ENCODE measurements around the gene EPB41.

The EPB41 gene

GRCh38 chr1:28882009-28882628 is 32.2 kb upstream of the EPB41 start (continued):
- TF ChIP-seq ZNF398 (tag by site-specific recombination; IDR thresholded peaks at IDR 0.05) (no peak), YY1 (tag by site-specific recombination; IDR thresholded peaks at IDR 0.05) (no peak; the same call in 1 of the 2 replicates), SCRT1 (tag by site-specific recombination; IDR thresholded peaks at IDR 0.05; ENCODE audit: borderline replicate concordance) (peak; percentile 91; the same call in 1 of the 2 replicates), YY2 (tag by site-specific recombination; IDR thresholded peaks at IDR 0.05) (no peak), ZBTB1 (tag by site-specific recombination; IDR thresholded peaks at IDR 0.05) (no peak), ZNF132 (tag by site-specific recombination; IDR thresholded peaks at IDR 0.05; ENCODE audit: borderline replicate concordance) (no peak), ZNF16 (tag by site-specific recombination; IDR thresholded peaks at IDR 0.05; ENCODE audit: low read depth) (no peak), ZSCAN18 (tag by site-specific recombination; IDR thresholded peaks at IDR 0.05) (no peak), ZBTB20 (tag by site-specific recombination; IDR thresholded peaks at IDR 0.05) (no peak), ZNF112 (tag by site-specific recombination; IDR thresholded peaks at IDR 0.05) (no peak), ZEB2 (tag by site-specific recombination; IDR thresholded peaks at IDR 0.05) (peak; percentile 79), ZNF704 (tag by site-specific recombination; IDR thresholded peaks at IDR 0.05) (no peak), AEBP2 (tag by site-specific recombination; IDR thresholded peaks at IDR 0.05; ENCODE audit: borderline replicate concordance) (no peak), ZNF596 (tag by site-specific recombination; IDR thresholded peaks at IDR 0.05) (no peak), KLF1 (tag by site-specific recombination; IDR thresholded peaks at IDR 0.05) (0 out of 2 replicates have a peak, but pooled peaks have one; percentile 56), ZNF26 (tag by site-specific recombination; IDR thresholded peaks at IDR 0.05) (no peak), KLF10 (tag by site-specific recombination; IDR thresholded peaks at IDR 0.05) (no peak), HIC1 (tag by site-specific recombination; IDR thresholded peaks at IDR 0.05) (no peak), ZNF626 (tag by site-specific recombination; IDR thresholded peaks at IDR 0.05) (no peak), ZNF558 (tag by site-specific recombination; IDR thresholded peaks at IDR 0.05) (no peak), ZNF707 (tag by site-specific recombination; IDR thresholded peaks at IDR 0.05) (no peak), GLI4 (tag by site-specific recombination; IDR thresholded peaks at IDR 0.05) (no peak), ZNF311 (tag by site-specific recombination; IDR thresholded peaks at IDR 0.05; ENCODE audit: borderline replicate concordance) (no peak), ZNF610 (tag by site-specific recombination; IDR thresholded peaks at IDR 0.05; ENCODE audit: borderline replicate concordance) (no peak), FEZF1 (tag by site-specific recombination; IDR thresholded peaks at IDR 0.05) (peak; percentile 76), ZBTB17 (tag by site-specific recombination; IDR thresholded peaks at IDR 0.05) (peak; percentile 94), ZNF394 (tag by site-specific recombination; IDR thresholded peaks at IDR 0.05; ENCODE audit: borderline replicate concordance) (no peak), ZNF488 (tag by site-specific recombination; IDR thresholded peaks at IDR 0.05) (no peak), ZNF426 (tag by site-specific recombination; IDR thresholded peaks at IDR 0.05) (no peak)
